Muscle of leg (tissue), 16 donors: ENCODE data around the gene STXBP5. TPM values are rescaled to one million over a fixed set of nuclear protein-coding genes. Genes with fewer than 3 reads are reported as not detected.

ENCODE experiments used
- DNase-seq: peaks from one replicate; pipeline ENCODE4 v3.0.0; 2013
- H3K27ac ChIP-seq: one replicate; pipeline ENCODE4 v1.5.1; 2013; ENCODE audit warnings: mild to moderate bottlenecking, low read length, control low read depth
- H3K27me3 ChIP-seq: one replicate; pipeline ENCODE4 v1.6.1; 2013; ENCODE audit warnings: low read length; ENCODE audit not compliant: control insufficient read depth, insufficient read depth
- H3K36me3 ChIP-seq: one replicate; pipeline ENCODE4 v1.6.1; 2013; ENCODE audit warnings: low read length; ENCODE audit not compliant: control insufficient read depth, insufficient read depth
- H3K4me1 ChIP-seq: one replicate; pipeline ENCODE4 v1.6.1; 2013; ENCODE audit warnings: low read length; ENCODE audit not compliant: control insufficient read depth, insufficient read depth
- H3K4me3 ChIP-seq: one replicate; pipeline ENCODE4 v1.5.1; 2013; ENCODE audit warnings: low read length, control low read depth
- H3K9me3 ChIP-seq: replicated peaks from 2 replicates; pipeline ENCODE4 v1.6.1; 2013; ENCODE audit warnings: low read depth, low read length; ENCODE audit not compliant: control insufficient read depth
- WGBS: methylation state at CpG from one replicate; pipeline ENCODE4 v1.1.5; 2013; ENCODE audit warnings: missing lambda C conversion rate; ENCODE audit not compliant: insufficient coverage; 5-methylcytosine and 5-hydroxymethylcytosine counted together
- long read RNA-seq, 11 donors: transcript quantifications; one replicate each; lab custom pipeline, GENCODE V29; 2026
- polyA plus RNA-seq, 8 donors: library from polyadenylated mRNA; unstranded; fragments of 120-200 nt; gene quantifications; one replicate each; pipeline versions ENCODE4 v1.2.1 to v1.2.3, GENCODE V29; 2013; ENCODE audit warnings: inconsistent platforms in 1 of 8, low replicate concordance in 1 of 8; ENCODE audit not compliant: insufficient read length in 8 of 8, insufficient read depth in 1 of 8
- total RNA-seq: library from RNA; stranded (reverse); fragments of 120-200 nt; gene quantifications from one replicate; pipeline ENCODE4 v1.2.4, GENCODE V29; 2013

STXBP5 gene
- 15.7 TPM for total RNA-seq
- 10 to 100 TPM in 6 of 8 donors, 1 to 10 TPM in 2; 9.8 to 12.7 (median 11.4) TPM for polyA plus RNA-seq
- long read RNA-seq, donor 1 = 0 reads
- long read RNA-seq, donor 2 = 0 reads
- long read RNA-seq, donor 3 = 0 reads
- long read RNA-seq, donor 4, partial matches to known transcripts = 0 of 1 reads
- long read RNA-seq, donor 4, other reads (novel, unspliced or antisense) = 0 of 1 reads
- long read RNA-seq, donor 5 = 0 reads
- long read RNA-seq, donor 6 = 0 reads
- long read RNA-seq, donor 7 = 0 reads
- long read RNA-seq, donor 8 = 0 reads
- long read RNA-seq, donor 9 = 0 reads
- long read RNA-seq, donor 10 = 0 reads
- long read RNA-seq, donor 11, partial matches to known transcripts = 8 of 8 reads
- long read RNA-seq, donor 11, other reads (novel, unspliced or antisense) = 0 of 8 reads

DNA sequence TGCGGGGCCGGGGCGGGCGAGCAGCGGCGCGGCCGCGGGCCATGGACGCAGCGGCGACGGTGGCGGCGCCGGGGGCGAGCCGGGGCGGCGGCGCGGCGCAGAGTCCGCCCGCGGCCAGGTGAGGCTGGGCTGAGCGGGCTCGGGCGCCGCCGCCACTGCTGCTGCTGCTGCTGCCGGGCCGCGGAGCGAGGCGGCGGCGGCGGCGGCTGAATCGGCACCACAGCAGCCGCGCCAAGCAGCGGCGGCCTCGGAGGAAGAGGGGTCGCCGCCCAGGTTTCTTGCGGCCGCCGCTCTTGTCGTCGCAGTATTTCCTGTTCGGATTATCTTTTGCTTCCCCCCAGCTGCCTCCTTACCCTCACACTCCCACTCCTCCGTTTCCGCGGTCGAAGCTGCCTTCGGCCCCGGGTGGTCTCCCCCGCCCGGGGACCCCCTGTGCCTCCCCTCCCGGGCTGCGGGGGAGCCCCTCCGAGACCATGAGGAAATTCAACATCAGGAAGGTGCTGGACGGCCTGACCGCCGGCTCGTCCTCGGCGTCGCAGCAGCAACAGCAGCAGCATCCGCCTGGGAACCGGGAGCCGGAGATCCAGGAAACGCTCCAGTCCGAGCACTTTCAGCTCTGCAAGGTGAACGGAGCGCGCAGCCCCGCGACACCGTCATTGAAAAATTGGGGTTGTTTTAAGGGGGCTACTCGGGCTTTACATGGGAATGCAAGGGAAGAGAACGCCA lies at the start of gene STXBP5:
Gene STXBP5, plus strand, starts transcription at position 358 of the 726 bp plus-strand sequence. Its CDS starts 116 bp downstream, at position 474.
- Histone ChIP-seq H3K36me3 (no peaks in the 10 kb centered on the region), H3K4me3 (peak within 1 kb of the TSS; percentile 92), H3K27ac (peak within 1 kb of the TSS; percentile 97), H3K9me3 (no peaks in the 10 kb centered on the region), H3K4me1 (peaks cover 9% of the 10 kb centered on the region), H3K27me3 (no peaks in the 10 kb centered on the region)
- under 1% methylated on average over 68 of the region's 85 CpGs for WGBS
- DNase-seq = peak; percentile 67

DNA sequence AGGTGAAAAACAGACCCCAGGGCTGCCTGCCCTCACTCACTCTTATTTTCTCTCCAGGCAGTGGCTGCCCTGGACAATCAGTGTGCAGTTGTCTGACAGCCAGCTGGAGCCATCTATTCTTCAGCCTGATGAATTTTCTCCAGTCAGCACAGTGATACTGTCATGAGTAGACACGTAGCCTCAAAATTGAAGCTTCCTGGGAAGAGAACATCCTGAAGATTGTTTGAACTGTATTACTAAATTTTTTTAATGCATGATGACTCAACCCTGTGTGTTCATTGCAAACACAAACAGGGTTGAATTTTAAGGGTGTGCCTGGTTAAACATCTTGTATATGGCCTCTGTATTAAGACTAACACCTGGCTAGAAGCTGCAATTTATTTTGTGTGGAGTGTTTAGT lies 49.8 kb upstream of the STXBP5 start:
- no peak for DNase-seq
- Histone ChIP-seq H3K4me1 (no peaks in the 10 kb centered on the region), H3K4me3 (no peak overlapping the region), H3K27ac (no peak overlapping the region), H3K27me3 (no peaks in the 10 kb centered on the region), H3K36me3 (no peaks in the 10 kb centered on the region), H3K9me3 (no peaks in the 10 kb centered on the region)
- WGBS = 67% methylated on average over 1 of the region's 1 CpG

DNA sequence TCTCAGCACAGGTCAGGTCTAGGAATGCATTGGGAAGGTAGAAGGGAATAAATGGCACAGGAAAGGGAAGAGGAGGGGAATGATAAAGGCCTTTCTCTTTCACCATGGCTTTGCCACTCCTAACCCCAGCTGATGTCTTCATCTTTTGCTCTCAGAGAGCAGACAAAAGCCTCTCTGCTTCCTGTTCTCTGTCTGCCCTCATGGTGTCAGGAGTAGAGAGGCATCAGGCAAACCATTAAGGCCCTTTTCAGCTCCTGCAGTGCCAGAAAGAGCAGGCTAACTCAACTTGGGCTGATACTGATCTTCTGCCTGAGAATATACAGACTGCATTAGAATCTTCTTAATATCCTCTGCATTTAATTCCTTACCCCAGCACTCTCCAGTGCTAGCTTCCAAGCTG lies 48.0 kb upstream of the STXBP5 start:
- Histone ChIP-seq H3K9me3 (no peaks in the 10 kb centered on the region), H3K4me3 (no peak overlapping the region), H3K4me1 (no peaks in the 10 kb centered on the region), H3K27me3 (no peaks in the 10 kb centered on the region), H3K36me3 (no peaks in the 10 kb centered on the region), H3K27ac (no peak overlapping the region)
- no peak for DNase-seq

DNA sequence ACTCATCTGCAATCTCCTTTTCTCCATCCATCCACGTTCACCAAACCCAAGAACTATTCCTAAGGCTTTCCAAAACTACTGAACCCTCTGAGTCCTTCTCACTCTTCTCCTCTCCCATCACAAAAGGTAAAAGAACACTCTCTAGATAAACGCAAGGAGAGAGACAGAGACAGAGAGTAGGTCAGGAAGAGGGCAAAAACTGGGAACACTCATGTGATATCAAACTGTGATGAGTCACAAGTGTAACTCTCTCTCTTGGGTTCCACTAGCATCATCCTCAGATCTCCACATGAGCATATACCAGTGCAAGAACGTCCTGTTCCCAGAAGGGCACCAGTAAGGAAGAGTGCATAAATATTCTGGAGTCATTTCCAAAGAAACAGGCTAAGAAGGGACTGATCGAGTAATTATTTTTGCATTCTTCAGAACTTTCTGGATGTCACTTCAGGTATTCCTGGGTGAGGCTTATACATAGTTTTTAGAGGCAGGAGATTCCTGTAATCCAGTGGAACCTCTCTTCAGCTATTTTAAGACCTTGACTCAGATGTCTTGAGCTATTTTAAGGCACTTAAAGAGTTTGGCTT lies 47.3 kb upstream of the STXBP5 start:
- DNase-seq = no peak
- H3K36me3 ChIP-seq = no peaks in the 10 kb centered on the region
- H3K27me3 ChIP-seq = no peaks in the 10 kb centered on the region
- WGBS = 100% methylated on average over 1 of the region's 4 CpGs
- no peaks in the 10 kb centered on the region for H3K9me3 ChIP-seq
- no peak overlapping the region for H3K4me3 ChIP-seq
- H3K4me1 ChIP-seq = no peaks in the 10 kb centered on the region
- no peak overlapping the region for H3K27ac ChIP-seq

DNA sequence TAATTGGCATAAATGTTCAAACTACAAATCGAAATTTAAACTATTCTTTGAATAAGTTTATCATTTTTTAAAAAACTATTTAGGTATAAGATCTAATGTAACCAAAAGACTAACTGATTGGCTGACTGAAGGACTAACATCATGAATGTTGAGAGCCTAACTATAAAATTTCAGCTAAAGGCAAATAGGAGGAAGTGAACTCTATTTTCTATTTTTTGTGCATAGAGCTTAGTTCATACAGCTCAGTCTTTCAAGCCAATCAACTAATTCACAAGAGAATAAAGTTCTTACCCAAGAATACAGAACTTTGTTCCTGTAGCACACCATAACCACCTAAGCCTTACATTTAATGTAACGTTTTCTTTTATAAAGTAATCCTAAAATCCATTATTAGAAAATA lies 46.3 kb upstream of the STXBP5 start:
- no peaks in the 10 kb centered on the region for H3K4me1 ChIP-seq
- WGBS = no CpG with 5 or more reads among the region's 2 CpGs
- no peak overlapping the region for H3K4me3 ChIP-seq
- H3K9me3 ChIP-seq = no peaks in the 10 kb centered on the region
- no peaks in the 10 kb centered on the region for H3K27me3 ChIP-seq
- DNase-seq = no peak
- no peaks in the 10 kb centered on the region for H3K36me3 ChIP-seq
- no peak overlapping the region for H3K27ac ChIP-seq

DNA sequence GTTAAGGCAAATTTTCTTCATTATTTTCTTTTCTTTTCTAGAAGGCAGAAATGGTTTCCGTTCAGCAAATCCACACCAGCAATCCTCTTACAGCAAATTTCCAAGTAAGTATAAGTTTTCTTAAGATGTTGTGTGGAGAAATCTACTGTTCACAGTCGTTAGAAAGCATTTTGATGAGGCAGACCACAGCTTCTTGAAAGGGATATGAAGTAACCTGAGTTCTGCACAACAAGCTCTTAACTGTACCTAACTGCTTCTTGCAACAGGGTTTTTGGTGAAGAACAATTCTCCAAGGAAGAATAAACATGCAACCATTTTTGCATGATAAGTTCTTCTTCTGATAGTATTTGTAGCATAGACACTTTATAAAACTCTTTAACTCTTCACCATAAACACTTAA lies 45.3 kb upstream of the STXBP5 start:
- Histone ChIP-seq H3K27me3 (no peaks in the 10 kb centered on the region), H3K9me3 (no peaks in the 10 kb centered on the region), H3K36me3 (no peaks in the 10 kb centered on the region), H3K4me3 (no peak overlapping the region), H3K4me1 (no peaks in the 10 kb centered on the region), H3K27ac (no peak overlapping the region)
- WGBS = no CpG with 5 or more reads among the region's 2 CpGs
- no peak for DNase-seq

DNA sequence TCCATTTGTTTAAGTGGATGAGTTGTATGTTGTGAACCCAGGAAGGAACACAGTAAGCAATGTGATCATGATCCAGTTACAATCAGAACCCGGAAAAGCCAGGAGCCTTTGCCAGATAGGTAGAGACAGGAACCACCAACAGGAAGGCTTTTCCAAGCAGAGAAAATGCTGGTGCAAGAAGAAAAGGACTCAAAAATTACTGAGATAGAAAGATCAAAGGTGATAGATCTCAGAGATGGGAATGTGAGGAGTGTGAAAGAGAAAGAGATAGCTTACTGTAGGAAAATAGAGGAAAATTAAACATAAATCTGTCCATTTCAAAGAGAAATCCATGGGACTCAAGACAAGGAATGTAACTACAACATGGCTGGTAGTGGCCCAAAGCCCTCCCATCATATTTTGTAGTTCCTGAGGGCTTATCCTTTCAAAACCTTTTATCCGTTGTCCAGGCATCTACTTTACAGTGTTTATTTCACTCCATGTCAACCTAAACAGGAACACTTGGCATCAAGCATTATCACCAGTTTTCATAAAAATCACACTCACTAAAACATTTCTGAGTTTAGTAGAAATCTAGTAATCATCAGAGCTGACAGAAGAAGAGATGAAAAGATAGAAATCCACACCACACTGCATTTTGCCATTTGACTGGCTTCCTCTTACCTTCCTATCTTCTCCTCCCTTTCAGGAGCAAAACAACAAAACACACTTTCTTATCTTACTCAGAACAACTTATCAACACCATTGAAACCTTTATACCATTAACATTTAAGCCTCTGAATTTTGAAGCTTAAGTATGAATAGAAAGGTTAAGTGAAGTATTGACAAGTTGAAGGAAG lies 44.5 kb upstream of the STXBP5 start:
- Histone ChIP-seq H3K27me3 (no peaks in the 10 kb centered on the region), H3K9me3 (no peaks in the 10 kb centered on the region), H3K27ac (no peak overlapping the region), H3K36me3 (no peaks in the 10 kb centered on the region), H3K4me3 (no peak overlapping the region), H3K4me1 (no peaks in the 10 kb centered on the region)
- 100% methylated on average over 1 of the region's 2 CpGs for WGBS
- no peak for DNase-seq

DNA sequence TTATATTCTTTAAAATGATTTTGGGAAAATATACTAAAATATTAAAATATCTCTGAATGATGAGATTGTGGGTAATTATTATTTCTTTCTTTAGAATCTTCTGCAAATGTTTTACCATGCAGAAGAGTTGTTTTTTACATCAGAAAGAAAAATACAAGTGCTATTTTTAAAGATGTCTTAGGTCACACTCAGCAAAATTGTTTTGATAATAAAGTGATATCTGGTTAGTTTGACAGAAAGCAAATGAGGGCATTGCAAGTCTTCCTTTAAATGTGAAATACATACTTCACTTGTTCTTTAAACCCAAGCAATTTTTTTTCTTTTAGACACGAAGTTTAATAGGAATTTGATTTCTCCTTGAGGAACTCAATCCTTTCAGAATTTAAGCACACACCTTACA lies 43.6 kb upstream of the STXBP5 start:
- no CpG with 5 or more reads among the region's 1 CpG for WGBS
- H3K36me3 ChIP-seq = no peaks in the 10 kb centered on the region
- H3K27ac ChIP-seq = no peak overlapping the region
- H3K4me3 ChIP-seq = no peak overlapping the region
- DNase-seq = no peak
- no peaks in the 10 kb centered on the region for H3K4me1 ChIP-seq
- no peaks in the 10 kb centered on the region for H3K9me3 ChIP-seq
- no peaks in the 10 kb centered on the region for H3K27me3 ChIP-seq

DNA sequence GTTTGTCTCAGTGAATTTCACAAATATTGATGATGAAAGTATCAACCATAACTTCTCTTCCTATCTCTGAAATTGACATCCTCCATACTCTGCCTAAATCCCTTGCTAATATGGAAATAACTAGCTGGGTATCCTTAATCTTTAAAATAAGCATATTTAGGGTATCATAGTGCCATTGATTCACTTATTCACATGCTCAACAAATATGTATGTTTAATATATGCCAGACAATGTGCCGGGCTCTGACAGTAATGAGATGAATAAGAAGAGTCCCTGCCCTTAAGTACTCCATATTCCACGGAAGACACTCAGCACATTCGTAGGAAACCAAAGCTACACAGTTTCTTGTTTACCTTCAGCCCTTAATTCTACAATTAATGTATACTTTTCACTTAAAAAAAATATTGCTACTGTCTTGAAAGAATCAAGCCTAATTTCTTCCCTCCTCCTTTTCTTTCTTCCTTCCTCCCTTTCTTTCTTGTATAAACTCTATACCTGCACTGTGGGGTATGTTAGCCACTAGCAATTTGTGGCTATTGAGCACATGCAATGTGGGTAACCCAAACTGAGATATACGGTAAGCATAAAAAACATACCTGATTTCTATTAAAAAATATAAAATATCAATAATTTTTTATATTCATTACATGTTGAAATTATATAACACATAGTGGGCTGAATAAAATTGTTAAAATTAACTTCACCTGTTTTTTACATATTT lies 42.8 kb upstream of the STXBP5 start:
- no peaks in the 10 kb centered on the region for H3K27me3 ChIP-seq
- H3K36me3 ChIP-seq = no peaks in the 10 kb centered on the region
- DNase-seq = no peak
- H3K4me3 ChIP-seq = no peak overlapping the region
- WGBS = 93% methylated on average over 2 of the region's 4 CpGs
- H3K4me1 ChIP-seq = no peaks in the 10 kb centered on the region
- no peak overlapping the region for H3K27ac ChIP-seq
- no peaks in the 10 kb centered on the region for H3K9me3 ChIP-seq
